HepG2 (cell line): ENCODE data around the gene GRIA3. TPM values are rescaled to one million over a fixed set of nuclear protein-coding genes. Genes with fewer than 3 reads are reported as not detected.
A peak's percentile ranks its signal among the peaks of the same experiment; 100 is the strongest.

Experiments used
- ATAC-seq: fragments of 200-7000 bp; cut with Tn5 transposase; 3 replicates; pipeline ENCODE4 v1.9.1; 2020; ENCODE audit warnings: mild to moderate bottlenecking, moderate library complexity
- BruUV-seq: library from RNA; stranded (reverse); fragments of 400-500 nt; replicated peaks from 2 replicates; lab custom pipeline; 2021; lab: Mats Ljungman, UMichigan
- CTCF ChIA-PET: fragments of 300-600 bp; formaldehyde crosslinking; extraction: SDS; loops from one replicate; lab custom pipeline; 2021; ENCODE audit warnings: low total read pairs, inconsistent platforms, low intra/inter-chr PET ratio; lab: Yijun Ruan, JAX
- POLR2A ChIA-PET: fragments of 350-600 bp; sonication (Branson Sonifier 250); formaldehyde crosslinking; loops from one replicate; lab custom pipeline; 2020; ENCODE audit warnings: antibody characterized with exemption, inconsistent platforms; lab: Yijun Ruan, JAX
- DNase-seq: peaks from one replicate; pipeline ENCODE4 v3.0.0-alpha.2; 2015; ENCODE audit warnings: low spot score
- FAIRE-seq: peaks from 3 replicates; lab custom pipeline; 2011; peaks lifted over from hg19 to GRCh38; lab: Jason Lieb, UNC
- H2AFZ ChIP-seq: one replicate; pipeline ENCODE4 v1.6.1; 2011; ENCODE audit warnings: low read length, inconsistent platforms
- H3K27ac ChIP-seq: fragments of 300-600 bp; 3 replicates; pipeline ENCODE4 v1.8.0; 2011; ENCODE audit warnings: mixed run types, mild to moderate bottlenecking, mixed read lengths, low read length, inconsistent platforms; ENCODE audit not compliant: insufficient read depth; ENCODE audit errors: extremely low read length
- H3K27me3 ChIP-seq, 2 experiments: fragments of 200-600 bp in 1 of 2; 2 replicates in 1 of 2; 3 replicates in 1 of 2; pipeline versions ENCODE4 v1.6.0 to v1.8.0; 2011; ENCODE audit warnings: low read length in 2 of 2, mild to moderate bottlenecking in 2 of 2, moderate library complexity in 2 of 2, inconsistent platforms in 1 of 2; ENCODE audit not compliant: insufficient read depth in 2 of 2, control insufficient read depth in 1 of 2
- H3K36me3 ChIP-seq, 2 experiments: fragments of 200-600 bp in 1 of 2; replicated peaks in 1 of 2; 2 replicates in 1 of 2; 3 replicates in 1 of 2; pipeline versions ENCODE4 v1.5.1 to v1.8.0; 2011; ENCODE audit warnings: low read length in 2 of 2, inconsistent platforms in 1 of 2; ENCODE audit not compliant: insufficient read depth in 2 of 2, control insufficient read depth in 1 of 2
- H3K4me1 ChIP-seq: 2 replicates; pipeline ENCODE4 v1.5.1; 2012; ENCODE audit warnings: low read length, inconsistent platforms; ENCODE audit not compliant: insufficient read depth
- H3K4me2 ChIP-seq: 2 replicates; pipeline ENCODE4 v1.6.0; 2011; ENCODE audit warnings: low read depth, low read length, inconsistent platforms
- H3K4me3 ChIP-seq, 3 experiments: fragments of 200-600 bp in 1 of 3; sonication (generic), shearing (Covaris generic) in 1 of 3; replicated peaks in 1 of 3; 2 replicates each; pipeline ENCODE4 v1.5.1; 2011 to 2016; ENCODE audit warnings: low read length in 3 of 3, inconsistent platforms in 2 of 3, low read depth in 2 of 3, mild to moderate bottlenecking in 2 of 3, control low read depth in 1 of 3, mixed read lengths in 1 of 3; ENCODE audit not compliant: insufficient read depth in 1 of 3
- H3K79me2 ChIP-seq: one replicate; pipeline ENCODE4 v1.6.1; 2011; ENCODE audit warnings: low read length, inconsistent platforms; ENCODE audit not compliant: insufficient read depth
- H3K9ac ChIP-seq: 2 replicates; pipeline ENCODE4 v1.6.0; 2011; ENCODE audit warnings: mild to moderate bottlenecking, low read depth, low read length, inconsistent platforms; ENCODE audit not compliant: insufficient read depth
- H3K9me3 ChIP-seq: 2 replicates; pipeline ENCODE4 v1.5.1; 2012; ENCODE audit warnings: mild to moderate bottlenecking, low read length
- H4K20me1 ChIP-seq: 2 replicates; pipeline ENCODE4 v1.6.0; 2011; ENCODE audit warnings: inconsistent platforms, mild to moderate bottlenecking, low read length, moderate library complexity; ENCODE audit not compliant: insufficient read depth
- FOSL2 ChIP-seq: sonication (generic); formaldehyde crosslinking; IDR thresholded peaks from 2 replicates; pipeline ENCODE4 v1.4.0; 2020; ENCODE audit warnings: missing genetic modification reagents
- MATR3 ChIP-seq: sonication (generic); formaldehyde crosslinking; IDR thresholded peaks from 2 replicates; pipeline ENCODE4 v1.4.0; 2020; ENCODE audit warnings: missing genetic modification reagents
- MAX ChIP-seq: IDR thresholded peaks from 2 replicates; pipeline ENCODE4 v1.6.1; 2012; ENCODE audit warnings: inconsistent platforms
- ZBTB20 ChIP-seq: sonication (generic); formaldehyde crosslinking; IDR thresholded peaks from 2 replicates; pipeline ENCODE4 v1.8.1; 2023; ENCODE audit warnings: missing genetic modification reagents, low read depth, mild to moderate bottlenecking, borderline replicate concordance
- ZNF543 ChIP-seq: sonication (generic); formaldehyde crosslinking; IDR thresholded peaks from 2 replicates; pipeline ENCODE4 v1.4.0; 2020; ENCODE audit warnings: mild to moderate bottlenecking, missing genetic modification reagents
- ZNF616 ChIP-seq: sonication (generic); formaldehyde crosslinking; IDR thresholded peaks from 2 replicates; pipeline ENCODE4 v1.5.0; 2020; ENCODE audit warnings: low read depth, mild to moderate bottlenecking, missing genetic modification reagents
- ZNF879 ChIP-seq: sonication (generic); formaldehyde crosslinking; IDR thresholded peaks from 2 replicates; pipeline ENCODE4 v1.8.1; 2023; ENCODE audit warnings: missing genetic modification reagents
- WGBS: methylation state at CpG from one replicate; pipeline ENCODE4 v1.1.6; 2017; ENCODE audit warnings: low lambda C conversion rate; 5-methylcytosine and 5-hydroxymethylcytosine counted together
- in situ Hi-C: cut with HindIII; loops from 2 replicates; pipeline ENCODE4 v1.10.0; 2017; ENCODE audit warnings: low pct_unique_long_range_greater_than_20kb; ENCODE audit not compliant: extremely low pct_ligation_motif_present
- intact Hi-C: fragments of 100-400 bp; cut with micrococcal nuclease; formaldehyde crosslinking; loops from one replicate; pipeline ENCODE4 v1.10.0; 2022; ENCODE audit not compliant: unreplicated experiment
- polyA plus RNA-seq, 8 experiments: library from polyadenylated mRNA; depleted of rRNA in 3 of 8; stranded (reverse) in 7 of 8; unstranded in 1 of 8; fragments of >200 nt; fragmentation: Illumina TruSeq in 4 of 8; extraction: Trizol in 4 of 8; gene quantifications; 2 replicates each; pipeline versions ENCODE4 v1.2.1 to v1.2.3, GENCODE V29; 2011 to 2016; ENCODE audit warnings: low read depth in 4 of 8, missing spikeins in 1 of 8, mixed read lengths in 1 of 8; ENCODE audit not compliant: insufficient read depth in 1 of 8
- total RNA-seq, 5 experiments: library from RNA; depleted of rRNA; stranded (reverse); fragments of >200 nt; fragmentation: Illumina TruSeq; extraction: Trizol; gene quantifications; 2 replicates each; pipeline ENCODE4 v1.2.3, GENCODE V29; 2016; ENCODE audit warnings: low read depth in 1 of 5

GRIA3 gene
- total and polyA plus RNA-seq, 2 of the 13 experiments (the other 11 are each of a cell fraction or from before 2014, with no cell fraction given), result not detected

DNA sequence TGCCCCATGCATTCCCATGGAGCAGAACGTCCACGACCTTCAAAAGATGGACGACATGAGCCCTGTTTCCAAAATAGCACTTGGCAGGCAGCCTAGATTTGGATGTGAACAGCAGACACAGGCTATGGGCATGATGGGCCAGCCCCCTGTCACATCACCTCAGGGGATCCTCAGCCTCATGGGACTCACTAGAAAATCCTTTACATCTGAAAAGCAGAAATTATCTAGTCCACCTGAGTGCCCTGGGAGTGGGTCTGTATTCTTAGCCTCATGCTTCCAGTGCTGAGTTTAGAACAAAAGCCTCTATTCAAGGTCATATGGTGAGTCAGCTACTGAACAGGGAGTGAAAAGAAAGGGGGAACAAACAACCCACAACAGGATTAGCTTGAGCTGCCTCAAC lies 35.8 kb downstream of the GRIA3 start:
- CTCF ChIA-PET, result no interaction called here
- ATAC-seq (peak; percentile 55; the same call in 1 of the 3 replicates), FAIRE-seq (no peak)
- no peak overlapping the region for H3K4me2 ChIP-seq
- no CpG with 5 or more reads among the region's 3 CpGs for WGBS
- no TSS peak for BruUV-seq
- POLR2A ChIA-PET, result no interaction called here
- H3K36me3 ChIP-seq, result no peaks in the 10 kb centered on the region
- no peaks in the 10 kb centered on the region for H3K9me3 ChIP-seq
- peak; percentile 57; the same call in 1 of the 2 replicates for TF ChIP-seq FOSL2 (CRISPR knock-in tag)
- no peak for TF ChIP-seq MAX
- TF ChIP-seq, all 625 proteins: peak for 1
- in situ Hi-C loops (no loop called here), intact Hi-C loops (no loop called here)
- Histone ChIP-seq H3K9ac (no peak overlapping the region), H3K27me3 (no peaks in the 10 kb centered on the region), H4K20me1 (no peaks in the 10 kb centered on the region), H2AFZ (no peak overlapping the region), H3K27ac (no peak overlapping the region), H3K4me3 (no peak overlapping the region), H3K79me2 (no peaks in the 10 kb centered on the region), H3K4me1 (no peaks in the 10 kb centered on the region)
- peak; percentile 11 for DNase-seq

DNA sequence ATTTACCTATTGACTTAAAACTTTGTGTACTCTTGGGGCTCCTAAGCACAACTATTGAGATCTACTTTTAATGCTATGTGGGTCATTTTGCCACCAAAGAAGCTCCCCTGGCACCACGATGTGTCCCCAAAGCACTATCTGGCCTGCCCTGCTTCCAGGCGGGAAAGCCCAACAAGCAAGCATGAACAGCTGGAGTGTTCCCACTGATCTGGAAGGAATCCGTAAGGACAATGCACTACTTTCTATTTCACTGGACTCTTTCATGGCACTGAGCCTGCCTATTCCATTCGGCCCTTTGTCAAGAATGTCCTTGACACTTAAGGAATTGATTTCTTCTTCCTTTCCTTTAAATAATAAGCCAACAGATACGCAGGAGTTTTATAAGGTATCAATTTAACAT lies 38.8 kb downstream of the GRIA3 start:
- CTCF ChIA-PET, result no interaction called here
- Histone ChIP-seq H3K79me2 (no peaks in the 10 kb centered on the region), H3K27me3 (no peaks in the 10 kb centered on the region), H3K27ac (no peak overlapping the region), H3K36me3 (no peaks in the 10 kb centered on the region), H2AFZ (no peak overlapping the region), H3K9ac (no peak overlapping the region), H3K4me1 (no peaks in the 10 kb centered on the region), H4K20me1 (no peaks in the 10 kb centered on the region), H3K4me2 (no peak overlapping the region), H3K4me3 (no peak overlapping the region), H3K9me3 (no peaks in the 10 kb centered on the region)
- in situ Hi-C loops, result no loop called here
- intact Hi-C loops, result no loop called here
- POLR2A ChIA-PET, result no interaction called here
- ATAC-seq, result no peak
- FAIRE-seq, result no peak
- 0% methylated on average over 5 of the region's 5 CpGs for WGBS
- TF ChIP-seq MATR3 (CRISPR knock-in tag) (no peak), ZNF879 (CRISPR knock-in tag) (no peak), ZBTB20 (CRISPR knock-in tag) (no peak), ZNF543 (no peak), ZNF616 (CRISPR knock-in tag) (no peak)
- no TSS peak for BruUV-seq
- DNase-seq, result no peak
